CD1c-positive myeloid dendritic cell (primary cell): ENCODE data around the gene HOXA11.

ENCODE experiments used
- DNase-seq: peaks from one replicate; pipeline ENCODE4 v3.0.0-alpha.2; 2016; ENCODE audit errors: extremely low spot score

The HOXA11 gene

DNA sequence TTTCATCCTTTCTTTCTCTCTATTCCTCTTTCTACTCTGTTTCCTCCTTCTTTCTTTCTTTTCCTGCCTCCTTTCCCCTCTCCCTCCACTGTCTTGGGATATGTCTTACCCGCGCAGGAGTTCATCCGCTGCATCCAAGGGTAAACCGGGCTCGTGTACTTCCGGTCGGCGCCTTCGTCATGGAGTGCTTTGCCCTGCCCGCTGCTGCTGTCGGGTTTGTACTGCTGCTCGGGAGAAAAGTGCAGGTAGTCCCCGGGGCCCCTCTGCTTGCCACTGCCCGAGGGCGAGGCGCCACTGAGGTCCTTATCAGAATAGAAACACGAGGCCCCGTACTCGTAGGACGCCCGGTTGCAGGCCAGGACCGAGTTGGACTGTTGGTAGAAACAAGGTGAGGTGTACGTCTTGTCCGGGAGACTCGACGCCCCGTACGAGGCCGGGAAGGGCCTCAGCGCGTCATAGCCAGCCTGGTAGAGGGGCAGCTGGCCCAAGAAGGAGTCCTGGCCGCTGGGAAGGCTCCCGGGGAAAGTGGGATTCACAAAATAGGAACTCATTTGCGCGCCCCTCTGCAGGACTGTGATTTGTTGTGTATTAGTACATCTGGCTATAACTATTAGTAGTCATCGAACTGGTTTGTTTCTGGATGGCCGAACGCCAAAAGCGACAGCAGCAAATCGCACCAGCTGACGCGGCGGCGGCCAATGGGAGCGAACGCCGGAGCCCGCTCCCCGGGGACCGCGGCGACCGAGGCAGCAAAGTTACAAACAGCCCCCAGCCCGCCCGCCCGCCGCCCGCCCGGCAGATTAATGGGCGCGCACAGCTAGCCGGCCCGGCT, 37.6 kb downstream of the HOXA11 start, which contains the start of gene HOXA6:
HOXA6 (minus strand) TSS at position 576 of the 832 bp plus-strand sequence; CDS start at position 551, 25 bp downstream.
- no peak for DNase-seq

DNA sequence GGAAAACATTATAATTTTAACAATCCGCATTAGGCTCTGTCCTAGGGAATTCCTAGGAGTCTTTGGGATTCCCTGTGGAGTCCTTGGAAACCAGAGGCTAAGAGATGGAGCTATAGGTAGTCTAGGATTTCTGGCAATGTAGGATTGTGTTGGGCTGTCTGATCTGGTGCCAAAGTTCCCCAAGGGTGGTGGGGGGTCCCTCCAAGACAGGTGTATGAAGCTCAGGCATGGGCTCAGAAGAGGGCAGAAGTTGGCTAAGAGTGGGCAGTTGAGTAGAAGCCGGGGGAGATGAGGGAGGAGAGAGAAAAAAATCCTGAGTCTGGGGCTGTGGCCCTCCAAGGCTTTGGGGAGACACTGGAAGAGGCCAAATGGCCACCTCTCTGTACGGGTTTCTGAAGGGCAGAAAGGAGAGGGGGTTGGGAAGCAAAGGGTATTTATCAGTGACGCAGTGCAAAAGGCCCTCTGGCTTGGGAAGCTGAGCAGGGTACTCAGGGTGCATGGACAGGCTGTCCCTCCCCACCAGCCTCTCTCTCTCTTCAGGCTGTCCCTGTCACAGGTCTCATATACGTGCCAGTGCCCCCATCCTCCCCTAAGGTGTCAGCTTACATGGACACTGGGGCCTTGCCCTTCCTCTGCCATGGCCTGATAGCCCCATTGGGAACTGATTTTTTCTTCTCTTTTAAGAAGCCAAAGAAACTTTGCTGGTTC, 38.4 kb downstream of the HOXA11 start:
- no peak for DNase-seq

DNA sequence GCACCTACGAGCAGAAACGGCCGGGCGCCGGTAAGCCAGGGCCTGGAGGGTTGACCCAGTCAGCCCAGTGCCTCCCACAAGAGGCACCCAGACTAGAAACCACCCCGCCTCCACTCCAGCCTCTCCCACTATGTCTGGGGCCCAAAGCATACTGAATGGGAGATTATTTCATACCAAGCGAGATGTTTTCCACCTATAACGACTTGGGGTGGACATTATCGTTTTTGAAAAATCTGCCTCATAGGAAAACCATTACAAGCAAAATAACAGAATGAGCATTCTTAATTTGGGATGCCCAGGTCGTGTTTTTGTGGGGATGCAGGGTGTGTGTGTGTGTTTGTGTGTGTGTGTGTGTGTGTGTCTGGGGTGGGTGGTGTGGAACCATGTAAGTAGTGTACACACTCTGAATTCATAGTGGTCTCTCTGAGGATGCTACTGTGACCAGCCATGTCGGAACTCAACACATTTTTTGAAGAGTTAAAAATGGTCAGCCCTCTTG, 39.1 kb downstream of the HOXA11 start:
- no peak for DNase-seq

DNA sequence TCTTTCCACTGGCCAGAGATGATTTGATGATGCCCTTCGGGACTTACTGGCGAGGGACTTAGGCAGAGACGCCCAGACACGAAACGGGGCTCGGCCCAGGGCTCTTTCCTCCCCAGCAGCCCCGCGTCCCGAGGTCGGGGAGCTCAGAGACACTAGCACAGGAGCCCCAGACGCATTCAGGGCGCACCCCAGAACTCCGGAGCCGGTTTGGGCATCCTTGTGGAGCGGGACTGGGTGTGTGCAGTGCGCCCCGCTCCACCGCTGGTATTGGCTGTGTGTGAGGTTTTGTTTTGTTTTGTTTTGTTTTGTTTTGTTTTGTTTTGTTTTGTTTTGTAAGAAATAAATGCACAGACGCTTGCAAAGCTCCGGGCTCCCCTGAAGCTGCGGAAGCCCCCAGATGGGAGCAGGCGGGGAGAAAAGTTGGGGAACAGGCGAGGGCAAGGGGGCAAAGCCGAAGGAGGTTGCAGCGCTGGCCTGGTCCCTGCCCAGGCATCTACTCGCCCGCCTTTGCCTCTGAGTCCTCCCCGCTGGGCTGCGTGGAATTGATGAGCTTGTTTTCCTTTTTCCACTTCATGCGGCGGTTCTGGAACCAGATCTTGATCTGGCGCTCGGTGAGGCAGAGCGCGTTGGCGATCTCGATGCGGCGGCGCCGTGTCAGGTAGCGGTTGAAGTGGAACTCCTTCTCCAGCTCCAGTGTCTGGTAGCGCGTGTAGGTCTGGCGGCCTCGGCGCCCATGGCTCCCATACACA, 39.7 kb downstream of the HOXA11 start:
- no peak for DNase-seq

DNA sequence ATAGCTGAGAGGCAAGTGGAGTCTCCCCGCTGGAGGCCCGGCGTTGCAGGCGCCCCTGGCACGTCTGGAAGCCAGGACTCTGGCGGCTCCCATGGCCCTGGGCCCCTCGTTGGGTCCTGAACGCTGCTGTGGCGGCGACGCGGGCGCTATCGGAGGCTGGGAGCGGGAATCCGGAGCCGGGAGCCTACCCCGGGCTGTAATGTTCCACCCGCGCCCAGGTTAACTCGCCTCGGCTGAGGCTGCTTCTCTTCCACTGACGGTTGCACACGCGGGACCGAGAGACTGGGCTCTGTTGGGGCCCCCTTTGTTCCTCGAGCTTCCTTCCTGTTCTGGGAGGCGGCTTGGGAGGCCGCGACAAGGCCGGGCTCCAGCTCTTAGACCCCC, 40.3 kb downstream of the HOXA11 start:
- DNase-seq, result no peak

DNA sequence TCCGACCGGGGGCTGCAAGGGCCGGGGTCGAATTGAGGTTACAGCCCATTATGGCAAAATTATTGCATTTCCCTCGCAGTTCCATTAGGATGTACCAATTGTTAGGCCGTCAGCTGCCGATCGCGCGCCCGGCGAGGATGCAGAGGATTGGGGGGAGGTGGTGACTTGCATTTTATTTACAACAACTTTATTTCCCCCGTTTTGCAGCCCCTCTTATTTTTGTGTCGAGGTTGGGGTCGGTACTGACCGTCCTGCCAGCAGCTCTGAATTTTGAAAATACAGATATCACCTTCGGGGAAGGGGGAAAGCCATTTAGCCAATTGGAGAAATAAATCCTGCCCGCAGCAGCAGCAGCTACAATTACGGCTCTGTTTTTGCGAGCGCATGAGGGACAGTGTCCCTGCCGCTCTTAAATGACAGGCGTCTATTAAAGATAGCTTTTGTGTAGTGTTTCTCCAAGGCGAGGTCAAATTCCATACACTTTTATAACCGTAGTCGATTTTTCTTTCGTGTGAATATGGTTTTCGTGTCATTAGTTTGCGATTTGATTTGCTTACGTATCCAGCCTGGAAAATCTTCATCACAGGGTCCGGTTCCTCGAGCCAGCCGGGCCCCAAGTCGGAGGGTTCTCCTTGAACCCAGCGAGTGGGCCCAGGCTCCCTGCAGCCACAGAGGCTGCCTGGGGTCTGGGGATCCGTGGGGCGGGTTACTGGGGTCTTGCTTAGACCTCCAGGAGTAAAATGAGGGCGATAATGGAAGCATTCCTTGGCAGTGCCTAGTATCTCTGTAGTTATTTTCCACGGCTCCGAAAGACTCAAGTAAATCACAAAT, 40.9 kb downstream of the HOXA11 start:
- no peak for DNase-seq

DNA sequence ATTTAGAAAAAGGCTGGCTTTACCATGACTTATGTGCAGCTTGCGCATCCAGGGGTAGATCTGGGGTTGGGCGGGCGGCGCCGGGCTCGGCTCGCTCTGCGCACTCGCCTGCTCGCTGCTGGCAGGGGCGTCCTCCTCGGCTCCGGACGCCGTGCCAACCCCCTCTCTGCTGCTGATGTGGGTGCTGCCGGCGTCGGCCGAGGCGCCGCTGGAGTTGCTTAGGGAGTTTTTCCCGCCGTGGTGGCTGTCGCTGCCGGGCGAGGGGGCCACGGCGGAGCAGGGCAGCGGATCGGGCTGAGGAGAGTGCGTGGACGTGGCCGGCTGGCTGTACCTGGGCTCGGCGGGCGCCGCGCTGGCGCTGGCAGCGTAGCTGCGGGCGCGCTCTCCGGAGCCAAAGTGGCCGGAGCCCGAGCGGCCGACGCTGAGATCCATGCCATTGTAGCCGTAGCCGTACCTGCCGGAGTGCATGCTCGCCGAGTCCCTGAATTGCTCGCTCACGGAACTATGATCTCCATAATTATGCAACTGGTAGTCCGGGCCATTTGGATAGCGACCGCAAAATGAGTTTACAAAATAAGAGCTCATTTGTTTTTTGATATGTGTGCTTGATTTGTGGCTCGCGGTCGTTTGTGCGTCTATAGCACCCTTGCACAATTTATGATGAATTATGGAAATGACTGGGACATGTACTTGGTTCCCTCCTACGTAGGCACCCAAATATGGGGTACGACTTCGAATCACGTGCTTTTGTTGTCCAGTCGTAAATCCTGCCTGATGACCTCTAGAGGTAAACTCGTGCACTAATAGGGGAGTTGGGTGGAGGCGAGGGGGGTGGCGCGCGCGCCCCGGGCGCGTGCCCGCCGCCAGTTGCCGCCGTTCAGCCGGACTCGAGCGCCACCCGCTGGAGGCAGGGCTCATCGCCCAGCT, 41.7 kb downstream of the HOXA11 start, which contains the start of gene HOXA5:
HOXA5 (minus strand) TSS at position 659 of the 927 bp plus-strand sequence; CDS start at position 585, 74 bp downstream.
- peak; percentile 67 for DNase-seq

DNA sequence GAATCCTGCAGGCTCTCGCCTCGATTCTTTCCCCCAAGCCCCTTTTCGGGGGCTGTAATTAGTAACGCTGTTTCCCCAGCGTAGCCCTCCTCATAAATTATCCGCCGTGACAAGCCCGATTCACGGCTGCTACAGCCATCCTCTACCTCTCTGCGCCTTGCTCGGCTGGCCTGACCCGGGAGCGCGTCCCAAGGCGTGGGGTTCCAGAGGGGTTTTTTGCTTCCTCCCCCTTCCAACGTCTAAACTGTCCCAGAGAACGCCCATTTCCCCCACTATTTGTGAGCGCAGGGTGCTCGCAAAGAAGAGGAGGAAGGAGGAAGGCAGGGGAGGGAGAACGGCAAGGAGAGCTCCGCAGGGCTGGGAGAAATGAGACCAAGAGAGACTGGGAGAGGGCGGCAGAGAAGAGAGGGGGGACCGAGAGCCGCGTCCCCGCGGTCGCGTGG, 42.4 kb downstream of the HOXA11 start:
- no peak for DNase-seq

DNA sequence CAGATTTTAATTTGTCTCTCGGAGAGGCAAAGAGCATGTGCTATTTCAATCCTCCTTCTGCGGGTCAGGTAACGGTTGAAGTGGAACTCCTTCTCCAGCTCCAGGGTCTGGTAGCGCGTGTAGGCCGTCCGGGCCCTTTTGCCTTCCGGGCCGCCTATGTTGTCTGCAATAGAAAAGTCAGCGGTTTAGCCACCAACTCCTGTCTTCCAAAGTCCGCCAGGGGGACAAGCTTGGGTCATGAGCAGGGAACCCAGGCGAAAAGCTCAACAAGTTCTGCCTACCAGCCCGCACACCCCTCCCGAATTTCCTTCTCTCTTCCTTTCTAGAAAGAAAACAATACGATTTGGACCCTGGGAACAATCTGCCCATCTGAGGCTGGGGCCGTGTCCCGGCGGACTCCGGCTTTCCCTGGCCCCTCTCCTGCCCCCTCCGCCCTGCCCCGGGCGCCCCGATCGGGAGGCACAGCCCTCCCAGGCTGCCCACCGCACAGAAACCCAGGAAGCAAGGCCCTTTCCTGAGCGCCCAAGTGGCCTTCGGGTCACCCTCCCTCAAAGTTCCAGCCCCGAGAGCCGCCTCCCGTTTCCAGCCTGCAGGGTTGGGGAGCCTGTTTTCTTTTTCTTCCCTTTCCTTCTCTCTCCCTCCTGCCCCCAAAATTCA, 43.0 kb downstream of the HOXA11 start:
- no peak for DNase-seq

DNA sequence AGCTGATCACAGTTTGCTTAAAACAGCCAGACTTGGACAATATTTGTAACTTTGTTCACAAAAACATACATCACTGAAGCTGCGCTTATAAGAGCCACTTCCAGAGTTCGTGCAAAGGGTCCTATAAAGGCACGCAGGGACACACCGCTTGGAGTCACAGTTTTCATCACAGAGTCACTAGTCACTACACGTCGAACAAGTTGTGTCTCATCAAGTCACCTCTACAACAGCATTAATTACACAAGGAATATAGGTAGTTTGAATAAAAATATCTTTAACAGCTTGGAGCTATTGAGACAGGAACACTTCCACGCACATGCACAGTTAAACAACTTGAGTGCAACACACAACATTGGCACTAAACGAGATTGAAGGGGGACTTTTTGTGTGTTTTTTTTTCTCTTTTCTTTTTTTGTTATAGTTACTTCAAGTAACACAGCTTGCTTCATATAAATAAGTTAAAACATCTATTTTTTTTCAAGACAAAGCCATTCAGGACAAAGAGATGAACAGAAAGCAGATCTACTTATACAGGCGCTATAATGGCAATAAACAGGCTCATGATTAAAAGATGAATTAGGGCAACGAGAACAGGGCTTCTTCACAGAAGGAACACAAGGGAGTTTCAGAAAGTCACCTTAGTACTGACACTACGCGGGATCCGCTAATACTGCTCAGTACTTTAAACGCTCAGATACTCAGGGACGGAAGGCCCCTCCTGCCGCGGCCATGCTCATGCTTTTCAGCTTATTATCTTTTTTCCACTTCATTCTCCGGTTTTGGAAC, 43.7 kb downstream of the HOXA11 start:
- DNase-seq, result no peak

DNA sequence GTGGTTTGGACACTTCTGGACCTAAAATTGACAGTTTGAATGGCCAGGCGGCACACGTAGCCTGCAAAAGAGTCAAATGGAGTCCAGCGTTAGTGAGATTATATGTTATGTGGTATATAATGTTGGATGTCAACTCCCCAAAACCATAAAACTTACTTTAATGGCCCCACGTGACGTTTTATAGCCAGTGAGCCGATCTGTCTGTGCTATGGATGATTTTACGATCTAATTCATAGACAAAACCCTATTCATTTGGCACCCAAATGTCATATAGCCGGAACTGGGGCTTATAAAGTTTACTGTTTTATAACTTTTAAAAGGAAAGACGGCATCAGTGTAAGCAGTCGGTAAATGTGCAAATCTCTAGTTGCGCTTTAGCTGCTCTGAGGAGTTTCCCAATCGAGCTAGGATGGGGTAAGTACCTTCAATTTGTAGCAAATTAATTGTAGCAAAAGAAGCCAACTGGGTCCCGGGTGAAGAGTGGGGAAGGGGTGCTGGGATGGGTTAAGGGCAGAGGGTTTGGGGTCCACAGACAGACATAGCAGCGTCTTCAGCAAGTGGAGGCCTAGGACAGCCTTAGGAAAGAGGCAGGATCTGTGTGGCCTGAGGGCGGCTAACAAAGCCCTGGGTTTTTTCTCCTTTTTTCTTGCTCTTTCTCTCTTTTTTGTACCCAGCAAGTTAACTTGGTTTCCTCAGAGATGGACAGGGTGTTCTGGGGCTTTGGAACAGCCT, 44.7 kb downstream of the HOXA11 start:
- DNase-seq, result no peak

DNA sequence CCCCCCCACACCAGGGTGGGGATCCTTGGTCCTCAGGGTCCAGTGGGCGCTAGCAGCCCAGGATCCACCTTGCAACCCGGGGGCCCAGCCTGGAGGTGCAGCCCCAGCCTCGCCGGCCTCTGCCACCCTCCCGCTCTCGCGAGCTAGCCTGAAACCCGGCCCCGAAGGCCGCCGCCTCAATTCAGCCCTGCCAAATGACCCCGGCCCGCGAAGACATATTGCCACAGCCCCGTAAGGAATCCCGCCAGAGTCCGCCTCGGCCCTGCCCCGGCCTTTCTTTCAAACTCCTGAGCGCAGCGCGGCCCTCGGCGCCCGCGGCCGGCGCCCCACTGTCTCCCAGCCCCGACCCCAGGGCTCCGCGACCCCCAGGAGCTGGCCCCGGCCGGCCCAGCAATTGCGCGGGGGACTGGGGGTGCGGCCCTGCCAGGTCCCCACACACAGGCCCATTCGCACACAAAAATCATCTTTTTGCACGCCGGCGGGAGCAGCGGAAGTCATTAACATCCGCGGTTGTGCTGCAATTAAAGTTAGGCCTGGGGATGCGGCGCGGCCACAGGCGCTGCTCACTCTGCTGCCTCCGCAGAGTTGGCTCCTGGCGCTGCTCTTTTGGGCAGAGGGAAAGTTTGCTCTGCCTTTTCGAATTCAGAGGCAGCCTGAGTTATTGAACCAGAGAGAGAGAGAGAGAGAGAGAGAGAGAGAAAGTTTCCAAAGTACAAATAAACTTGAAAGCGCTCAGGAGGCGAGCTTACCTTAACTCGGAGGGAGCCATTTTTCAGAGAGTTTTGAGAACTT, 45.5 kb downstream of the HOXA11 start:
- DNase-seq, result no peak

DNA sequence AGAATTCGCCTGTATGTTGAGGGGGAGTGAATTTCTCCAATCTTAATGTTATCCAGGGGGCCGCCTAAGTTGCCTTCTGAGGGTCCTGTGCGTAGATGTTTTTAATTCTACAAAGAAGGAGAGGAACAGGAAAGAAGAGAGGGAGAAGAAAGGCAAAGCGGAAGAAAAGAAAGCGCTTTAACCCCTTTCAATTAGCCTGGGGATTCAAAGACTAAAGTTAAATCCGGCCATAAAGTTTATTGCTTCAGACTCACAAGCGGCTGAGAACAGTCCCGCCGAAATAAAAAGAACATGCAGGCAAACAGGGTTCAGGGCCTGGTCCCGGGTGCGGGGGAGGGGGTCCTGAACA, 46.1 kb downstream of the HOXA11 start:
- no peak for DNase-seq

DNA sequence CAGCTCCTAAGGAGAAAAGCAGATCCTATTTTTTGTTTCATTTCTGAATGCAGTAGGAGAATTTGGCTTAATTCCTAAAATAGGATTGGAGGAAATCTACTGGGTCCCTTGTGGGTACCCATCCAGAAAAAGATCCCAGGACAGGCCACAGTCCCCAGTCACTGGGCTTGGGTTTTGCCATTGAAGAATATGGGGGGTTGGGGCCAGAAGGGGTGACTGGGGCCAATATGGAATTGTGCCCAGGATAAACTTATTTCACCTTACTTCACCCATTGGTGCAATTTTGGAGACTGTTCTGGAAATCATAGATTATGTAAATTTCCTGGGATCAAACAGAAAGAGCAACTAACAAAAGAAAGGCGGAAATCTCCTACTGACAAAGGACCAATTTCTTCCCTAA, 46.6 kb downstream of the HOXA11 start:
- DNase-seq, result no peak

DNA sequence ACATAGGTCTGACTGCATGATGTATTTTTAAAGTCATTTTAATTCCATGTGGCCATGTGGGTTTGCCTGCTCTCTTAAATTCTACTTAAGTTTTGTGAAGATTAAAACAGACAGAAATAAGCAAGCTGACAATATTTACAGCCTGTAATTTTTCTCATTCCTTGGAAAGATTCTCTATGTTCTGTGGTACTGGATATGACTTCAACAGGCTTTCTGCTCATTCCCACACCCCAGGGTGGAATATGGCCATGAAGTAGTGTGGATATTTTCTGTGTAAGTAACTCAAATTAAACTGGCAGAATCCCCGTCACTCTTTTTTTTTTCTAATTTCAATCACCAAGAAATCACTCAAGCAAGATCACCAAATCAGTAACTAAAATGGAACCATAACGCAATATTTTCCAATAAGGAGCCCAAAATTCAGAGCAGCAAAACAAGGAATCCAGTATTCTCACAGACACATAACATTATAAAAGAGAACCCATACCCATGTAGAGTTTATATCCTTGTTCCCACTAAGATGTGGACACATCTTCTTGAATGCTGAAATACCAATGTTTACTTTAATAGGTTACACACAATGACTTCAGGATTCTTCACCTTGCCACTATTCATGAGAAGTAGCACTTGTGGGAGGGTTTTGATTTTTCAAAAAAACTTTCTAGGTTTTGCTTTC, 47.3 kb downstream of the HOXA11 start:
- no peak for DNase-seq

DNA sequence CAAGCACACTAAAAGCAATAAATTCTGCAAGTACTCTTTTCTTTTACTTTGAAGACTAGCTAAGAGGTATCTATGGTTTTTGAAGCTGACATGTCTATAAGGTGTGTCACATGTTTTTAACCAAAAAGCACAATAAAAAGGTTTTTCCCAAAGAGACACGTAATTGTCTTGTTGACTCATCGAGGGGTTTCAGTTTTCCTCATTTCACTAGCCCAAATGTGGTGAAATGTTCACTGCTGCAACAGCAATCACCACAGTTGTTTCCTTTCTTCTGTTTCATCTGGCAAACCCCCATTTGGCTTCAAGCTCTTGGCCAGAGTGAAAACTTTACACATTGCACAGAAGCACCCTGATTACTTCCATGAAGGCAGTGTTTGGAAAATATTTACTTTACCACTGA, 50.6 kb downstream of the HOXA11 start:
- peak; percentile 64 for DNase-seq
